MM.1S (cell line): ENCODE data around the gene VCL.
"Not testable (repeated sequence)": the region's sequence is repeated elsewhere in the genome, so short reads cannot be mapped to it uniquely, and the experiment has no call there.

Experiments used
- DNase-seq: peaks from one replicate; pipeline ENCODE4 v3.0.0-alpha.2; 2015
- H2AFZ ChIP-seq: fragments of 300-600 bp; sonication (generic); 2 replicates; pipeline ENCODE4 v1.6.0; 2016; ENCODE audit warnings: antibody characterized with exemption, low read length
- H3F3A ChIP-seq: fragments of 300-600 bp; sonication (generic); 2 replicates; pipeline ENCODE4 v1.6.1; 2016; ENCODE audit warnings: mild to moderate bottlenecking, antibody characterized with exemption, low read length, moderate library complexity, mixed read lengths; ENCODE audit not compliant: insufficient read depth
- H3K27ac ChIP-seq: fragments of 300-600 bp; sonication (generic); 2 replicates; pipeline ENCODE4 v1.5.1; 2016; ENCODE audit warnings: mild to moderate bottlenecking, low read length
- H3K27me3 ChIP-seq: fragments of 300-600 bp; sonication (generic); replicated peaks from 2 replicates; pipeline ENCODE4 v1.6.0; 2016; ENCODE audit warnings: low read length; ENCODE audit not compliant: insufficient read depth
- H3K36me3 ChIP-seq: fragments of 300-600 bp; sonication (generic); replicated peaks from 2 replicates; pipeline ENCODE4 v1.6.1; 2016; ENCODE audit warnings: mild to moderate bottlenecking, low read length, mixed read lengths; ENCODE audit not compliant: insufficient read depth
- H3K4me1 ChIP-seq: fragments of 300-600 bp; sonication (generic); 2 replicates; pipeline ENCODE4 v1.6.1; 2016; ENCODE audit warnings: low read length, mixed read lengths
- H3K4me2 ChIP-seq: fragments of 300-600 bp; sonication (generic); 2 replicates; pipeline ENCODE4 v1.6.0; 2016; ENCODE audit warnings: low read depth, low read length
- H3K4me3 ChIP-seq: fragments of 300-600 bp; sonication (generic); 2 replicates; pipeline ENCODE4 v1.5.1; 2016; ENCODE audit warnings: low read length, mixed read lengths
- H3K79me2 ChIP-seq: fragments of 300-600 bp; sonication (generic); 2 replicates; pipeline ENCODE4 v1.6.1; 2016; ENCODE audit warnings: mixed run types, low read length, mixed read lengths
- H3K9ac ChIP-seq: fragments of 300-600 bp; sonication (generic); 2 replicates; pipeline ENCODE4 v1.6.1; 2016; ENCODE audit warnings: low read length, mixed read lengths
- H3K9me2 ChIP-seq: fragments of 300-600 bp; sonication (generic); replicated peaks from 2 replicates; pipeline ENCODE4 v1.6.1; 2016; ENCODE audit warnings: mild to moderate bottlenecking, low read length, mixed read lengths; ENCODE audit not compliant: insufficient read depth
- H3K9me3 ChIP-seq: fragments of 300-600 bp; sonication (generic); replicated peaks from 2 replicates; pipeline ENCODE4 v1.6.1; 2016; ENCODE audit warnings: mild to moderate bottlenecking, low read length, mixed read lengths; ENCODE audit not compliant: insufficient read depth
- H4K20me1 ChIP-seq: fragments of 300-600 bp; sonication (generic); 2 replicates; pipeline ENCODE4 v1.6.1; 2016; ENCODE audit warnings: mild to moderate bottlenecking, low read length, moderate library complexity, mixed read lengths; ENCODE audit not compliant: insufficient read depth
- EZH2 ChIP-seq: fragments of 300-600 bp; sonication (generic); optimal IDR thresholded peaks from 2 replicates; pipeline ENCODE3; 2017; ENCODE audit warnings: low read depth, mild to moderate bottlenecking, antibody characterized with exemption, low read length, mixed read lengths
- EZH2phosphoT487 ChIP-seq: fragments of 300-600 bp; sonication (generic); IDR thresholded peaks from 2 replicates; pipeline ENCODE4 v1.6.1; 2018; ENCODE audit warnings: antibody characterized with exemption, low read length
- TF ChIP-seq, protein P1 (sequence below): fragments of 300-600 bp; sonication (generic); IDR thresholded peaks from 2 replicates; pipeline ENCODE4 v1.5.1; 2016; ENCODE audit warnings: antibody characterized with exemption, low read length, mixed read lengths

Gene VCL

DNA sequence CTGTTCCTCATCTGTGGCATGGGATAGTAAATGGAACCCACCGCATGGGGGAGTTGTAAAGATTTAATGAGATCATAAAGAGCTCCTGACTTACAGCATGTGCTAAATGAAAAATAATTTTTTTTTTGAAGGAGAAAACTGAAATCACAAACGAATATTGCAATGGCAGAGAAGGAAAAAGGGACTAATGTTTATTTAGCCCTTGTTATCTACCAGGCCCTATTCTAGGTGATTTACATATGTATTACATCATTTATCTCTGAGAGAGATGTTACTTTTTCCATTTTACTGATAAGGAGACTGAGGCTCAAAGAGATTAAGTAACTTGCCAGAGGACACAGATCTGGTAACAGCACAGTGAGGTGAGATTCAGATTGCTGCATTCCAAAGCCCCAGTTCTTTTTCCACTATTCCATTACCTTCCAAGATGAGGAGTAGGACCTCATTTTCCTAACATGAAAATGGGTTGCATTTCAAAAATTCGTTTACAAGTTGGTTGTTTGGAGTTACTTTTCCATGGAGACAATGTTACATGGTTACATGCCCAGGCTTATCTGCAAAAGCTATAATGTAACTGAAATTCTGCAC is 28.6 kb downstream of the VCL start:
- H3K4me2 ChIP-seq = no peak overlapping the region
- H3K79me2 ChIP-seq = no peaks in the 10 kb centered on the region
- TF ChIP-seq EZH2phosphoT487 (no peak), EZH2 (no peak)
- TF ChIP-seq, protein P1, sequence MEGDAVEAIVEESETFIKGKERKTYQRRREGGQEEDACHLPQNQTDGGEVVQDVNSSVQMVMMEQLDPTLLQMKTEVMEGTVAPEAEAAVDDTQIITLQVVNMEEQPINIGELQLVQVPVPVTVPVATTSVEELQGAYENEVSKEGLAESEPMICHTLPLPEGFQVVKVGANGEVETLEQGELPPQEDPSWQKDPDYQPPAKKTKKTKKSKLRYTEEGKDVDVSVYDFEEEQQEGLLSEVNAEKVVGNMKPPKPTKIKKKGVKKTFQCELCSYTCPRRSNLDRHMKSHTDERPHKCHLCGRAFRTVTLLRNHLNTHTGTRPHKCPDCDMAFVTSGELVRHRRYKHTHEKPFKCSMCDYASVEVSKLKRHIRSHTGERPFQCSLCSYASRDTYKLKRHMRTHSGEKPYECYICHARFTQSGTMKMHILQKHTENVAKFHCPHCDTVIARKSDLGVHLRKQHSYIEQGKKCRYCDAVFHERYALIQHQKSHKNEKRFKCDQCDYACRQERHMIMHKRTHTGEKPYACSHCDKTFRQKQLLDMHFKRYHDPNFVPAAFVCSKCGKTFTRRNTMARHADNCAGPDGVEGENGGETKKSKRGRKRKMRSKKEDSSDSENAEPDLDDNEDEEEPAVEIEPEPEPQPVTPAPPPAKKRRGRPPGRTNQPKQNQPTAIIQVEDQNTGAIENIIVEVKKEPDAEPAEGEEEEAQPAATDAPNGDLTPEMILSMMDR = no peak
- no peak for DNase-seq
- H3K9me3 ChIP-seq = no peaks in the 10 kb centered on the region
- no peak overlapping the region for H3K27ac ChIP-seq
- no peaks in the 10 kb centered on the region for H3K9me2 ChIP-seq
- H3K4me1 ChIP-seq = no peaks in the 10 kb centered on the region
- H2AFZ ChIP-seq = no peak overlapping the region
- no peaks in the 10 kb centered on the region for H3K27me3 ChIP-seq
- H4K20me1 ChIP-seq = no peaks in the 10 kb centered on the region
- no peaks in the 10 kb centered on the region for H3F3A ChIP-seq
- H3K4me3 ChIP-seq = no peak overlapping the region
- H3K36me3 ChIP-seq = no peaks in the 10 kb centered on the region
- no peak overlapping the region for H3K9ac ChIP-seq

DNA sequence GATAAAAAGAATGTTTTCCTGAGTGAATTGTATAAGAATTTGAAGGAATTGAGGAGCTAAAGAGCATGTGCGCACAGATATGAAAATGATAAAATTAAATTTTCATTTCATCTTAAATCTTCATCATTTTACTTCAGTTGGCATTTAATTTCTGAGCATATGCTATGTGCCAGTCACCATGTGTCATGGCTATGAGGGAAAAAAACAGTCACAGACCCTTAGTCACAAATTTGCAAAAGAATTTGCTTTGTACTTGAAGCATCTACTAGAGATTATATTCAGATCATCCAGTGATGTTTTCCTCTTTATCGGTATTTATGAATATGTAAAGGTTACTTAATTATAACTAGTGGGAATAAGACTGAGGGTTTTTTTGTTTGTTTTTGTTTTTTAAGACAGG is 29.8 kb downstream of the VCL start:
- no peak overlapping the region for H3K4me2 ChIP-seq
- H3K36me3 ChIP-seq = no peaks in the 10 kb centered on the region
- no peak overlapping the region for H2AFZ ChIP-seq
- no peak for DNase-seq
- H3K9me2 ChIP-seq = no peaks in the 10 kb centered on the region
- no peak overlapping the region for H3K4me3 ChIP-seq
- no peaks in the 10 kb centered on the region for H3K9me3 ChIP-seq
- no peaks in the 10 kb centered on the region for H4K20me1 ChIP-seq
- H3K27me3 ChIP-seq = no peaks in the 10 kb centered on the region
- no peak overlapping the region for H3K9ac ChIP-seq
- no peaks in the 10 kb centered on the region for H3K79me2 ChIP-seq
- H3K27ac ChIP-seq = no peak overlapping the region
- no peaks in the 10 kb centered on the region for H3F3A ChIP-seq
- TF ChIP-seq EZH2 = no peak
- TF ChIP-seq, protein P1 = no peak
- no peak for TF ChIP-seq EZH2phosphoT487
- H3K4me1 ChIP-seq = no peaks in the 10 kb centered on the region

DNA sequence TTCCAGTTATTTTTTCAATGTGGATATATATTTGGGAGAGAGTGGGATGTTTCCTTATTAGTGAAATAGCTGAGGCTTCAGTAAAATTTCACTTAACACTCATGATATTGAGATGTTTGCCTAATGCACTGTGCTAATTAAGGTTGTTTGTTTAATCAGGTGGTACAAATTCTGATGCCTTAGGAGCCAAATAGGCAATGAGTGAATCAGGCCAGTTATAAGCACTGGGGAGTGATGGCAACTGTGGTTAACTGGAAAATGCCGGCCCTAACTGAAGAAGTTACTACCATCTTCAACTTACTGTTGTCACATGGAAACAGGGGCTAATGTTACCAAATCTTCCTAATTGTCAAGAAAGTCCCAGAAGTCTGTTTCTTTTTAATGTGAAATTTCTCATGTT is 32.0 kb downstream of the VCL start:
- H3K9me3 ChIP-seq = no peaks in the 10 kb centered on the region
- no peaks in the 10 kb centered on the region for H3K36me3 ChIP-seq
- TF ChIP-seq EZH2 (no peak), EZH2phosphoT487 (no peak)
- TF ChIP-seq, protein P1 = no peak
- H3K4me2 ChIP-seq = no peak overlapping the region
- no peak overlapping the region for H3K9ac ChIP-seq
- H3K79me2 ChIP-seq = no peaks in the 10 kb centered on the region
- H3K4me3 ChIP-seq = no peak overlapping the region
- no peaks in the 10 kb centered on the region for H3K27me3 ChIP-seq
- peaks cover 8% of the 10 kb centered on the region; the same call in 1 of the 2 replicates for H3K4me1 ChIP-seq
- no peaks in the 10 kb centered on the region for H4K20me1 ChIP-seq
- no peaks in the 10 kb centered on the region for H3K9me2 ChIP-seq
- H3F3A ChIP-seq = no peaks in the 10 kb centered on the region
- H3K27ac ChIP-seq = no peak overlapping the region
- no peak for DNase-seq
- no peak overlapping the region for H2AFZ ChIP-seq

DNA sequence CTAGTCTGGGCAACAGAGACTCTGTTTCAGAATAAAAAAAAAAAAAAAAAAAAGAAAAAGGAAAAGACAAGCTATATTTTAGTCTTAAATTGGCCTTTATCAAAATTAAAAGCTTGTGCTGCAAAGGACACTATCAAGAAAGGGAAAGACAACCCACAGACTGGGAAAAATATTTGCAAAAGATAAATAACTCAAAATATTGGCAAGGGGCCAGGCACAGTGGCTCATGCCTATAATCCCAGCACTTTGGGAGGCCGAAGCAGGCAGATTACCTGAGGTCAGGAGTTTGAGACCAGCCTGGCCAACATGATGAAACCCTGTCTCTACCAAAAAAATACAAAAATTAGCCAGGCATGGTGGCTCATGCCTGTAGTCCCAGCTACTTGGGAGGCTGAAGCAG is 34.3 kb downstream of the VCL start:
- not testable (repeated sequence) for H3K4me3 ChIP-seq, DNase-seq, H3K79me2 ChIP-seq, H3K27me3 ChIP-seq, H4K20me1 ChIP-seq, H3K9me2 ChIP-seq, H3K4me2 ChIP-seq, H3F3A ChIP-seq, H3K4me1 ChIP-seq, H3K9ac ChIP-seq, H3K9me3 ChIP-seq, H3K36me3 ChIP-seq, H2AFZ ChIP-seq, H3K27ac ChIP-seq
